GM21723 (cell line): ENCODE measurements around the gene PUM1.

ENCODE experiments used
- ATAC-seq: cut with Tn5 transposase; IDR thresholded peaks from one replicate; pipeline ENCODE4 v1.9.1; 2021; ENCODE audit warnings: mild to moderate bottlenecking, moderate library complexity; ENCODE audit not compliant: unreplicated experiment

Gene PUM1

GRCh38 chr1:31029026-31029425 lies 36.5 kb downstream of the PUM1 start:
- no peak for ATAC-seq

GRCh38 chr1:31027693-31028526 lies 37.6 kb downstream of the PUM1 start:
- no peak for ATAC-seq

GRCh38 chr1:31022259-31022658 lies 43.3 kb downstream of the PUM1 start:
- no peak for ATAC-seq

- no peak for ATAC-seq
Observed at GRCh38 chr1:31020007-31020790, 45.3 kb downstream of the PUM1 start.

GRCh38 chr1:31019401-31019800 lies 46.1 kb downstream of the PUM1 start:
- ATAC-seq, result no peak

- no peak for ATAC-seq
Observed at GRCh38 chr1:31016868-31017267, 48.6 kb downstream of the PUM1 start.

- peak; percentile 47 for ATAC-seq
Observed at GRCh38 chr1:31013187-31013864, 52.2 kb downstream of the PUM1 start.

GRCh38 chr1:31012210-31012924 lies 53.1 kb downstream of the PUM1 start:
- no peak for ATAC-seq

GRCh38 chr1:31011719-31012118 lies 53.8 kb downstream of the PUM1 start:
- no peak for ATAC-seq

GRCh38 chr1:31010086-31010989 lies 55.2 kb downstream of the PUM1 start:
- peak; percentile 57 for ATAC-seq

- ATAC-seq, result no peak
Observed at GRCh38 chr1:31007462-31007991, 58.0 kb downstream of the PUM1 start.

- ATAC-seq, result no peak
Observed at GRCh38 chr1:31006747-31007146, 58.8 kb downstream of the PUM1 start.

GRCh38 chr1:31005617-31006166 lies 59.8 kb downstream of the PUM1 start:
- no peak for ATAC-seq

- no peak for ATAC-seq
Observed at GRCh38 chr1:31005198-31005597, 60.3 kb downstream of the PUM1 start.

GRCh38 chr1:31004231-31004621 lies 61.3 kb downstream of the PUM1 start:
- no peak for ATAC-seq

GRCh38 chr1:31003613-31004230 lies 61.8 kb downstream of the PUM1 start:
- no peak for ATAC-seq

GRCh38 chr1:31000301-31000700 lies 65.2 kb downstream of the PUM1 start:
- ATAC-seq, result no peak

GRCh38 chr1:30998887-30999286 lies 66.6 kb downstream of the PUM1 start:
- ATAC-seq, result no peak

- no peak for ATAC-seq
Observed at GRCh38 chr1:30998171-30998570, 67.3 kb downstream of the PUM1 start.
